Mesenteric fat pad (tissue), 1 donor: ENCODE results near the gene POLR2M. TPM values are rescaled to one million over a fixed set of nuclear protein-coding genes. Genes with fewer than 3 reads are reported as not detected.
A peak's percentile ranks its signal among the peaks of the same experiment; 100 is the strongest.

Experiments
- DNase-seq: peaks from one replicate; pipeline ENCODE4 v3.0.0-alpha.2; 2020; ENCODE audit warnings: low spot score
- long read RNA-seq: library from polyadenylated mRNA; unstranded; transcript quantifications from one replicate; pipeline ENCODE4 v2.0.0, GENCODE V29; 2020
- total RNA-seq: library from RNA; stranded (reverse); fragmentation: NEBNext Ultra II Directional; extraction: Animal tissue kit (Norgen Biotek cat#: 25700); gene quantifications from one replicate; pipeline ENCODE4 v1.2.1, GENCODE V29; 2021
- donor health status: DM: yes; HTN: yes; CAD: no.

POLR2M gene
- 55.9 TPM for total RNA-seq
- long read RNA-seq, full-length matches to known transcripts, result 44 of 50 reads
- long read RNA-seq, partial matches to known transcripts, result 2 of 50 reads
- long read RNA-seq, other reads (novel, unspliced or antisense), result 4 of 50 reads

DNA sequence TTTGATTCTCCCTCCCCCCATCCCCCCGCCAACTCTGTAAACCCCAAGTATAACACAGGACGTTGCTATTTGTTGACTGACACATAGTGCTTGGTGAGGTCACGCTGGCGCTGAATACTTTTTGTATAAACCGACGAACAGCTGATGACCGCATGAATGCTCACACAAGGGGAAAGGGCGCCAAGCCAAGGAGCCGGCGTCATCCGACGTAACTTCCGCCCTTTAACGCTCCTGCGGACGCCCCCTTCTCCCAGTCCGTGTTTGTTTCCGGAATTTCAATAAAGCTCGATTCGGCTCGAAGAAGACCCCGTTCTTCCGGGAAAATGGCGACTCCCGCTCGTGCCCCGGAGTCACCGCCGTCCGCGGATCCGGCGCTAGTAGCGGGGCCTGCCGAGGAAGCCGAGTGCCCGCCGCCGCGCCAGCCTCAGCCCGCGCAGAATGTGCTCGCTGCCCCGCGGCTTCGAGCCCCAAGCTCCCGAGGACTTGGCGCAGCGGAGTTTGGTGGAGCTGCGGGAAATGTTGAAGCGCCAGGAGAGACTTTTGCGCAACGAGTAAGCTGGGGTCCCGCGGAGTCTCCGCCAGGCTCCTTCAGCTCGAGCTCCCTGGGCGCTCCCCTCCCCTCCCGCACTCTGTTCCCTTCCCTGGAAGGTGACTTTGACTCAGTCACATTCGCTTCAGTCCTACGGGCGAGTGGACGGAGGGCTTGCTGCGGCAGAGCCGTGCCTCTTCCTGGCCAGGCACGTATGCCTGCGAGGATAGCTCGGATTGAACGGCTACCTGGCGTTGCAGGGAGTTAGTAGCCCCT lies at the start of gene POLR2M:
TSS of gene POLR2M (plus strand) at position 310 of the 805 bp plus-strand sequence. CDS start at position 439, 129 bp downstream.
- DNase-seq, result peak; percentile 97

DNA sequence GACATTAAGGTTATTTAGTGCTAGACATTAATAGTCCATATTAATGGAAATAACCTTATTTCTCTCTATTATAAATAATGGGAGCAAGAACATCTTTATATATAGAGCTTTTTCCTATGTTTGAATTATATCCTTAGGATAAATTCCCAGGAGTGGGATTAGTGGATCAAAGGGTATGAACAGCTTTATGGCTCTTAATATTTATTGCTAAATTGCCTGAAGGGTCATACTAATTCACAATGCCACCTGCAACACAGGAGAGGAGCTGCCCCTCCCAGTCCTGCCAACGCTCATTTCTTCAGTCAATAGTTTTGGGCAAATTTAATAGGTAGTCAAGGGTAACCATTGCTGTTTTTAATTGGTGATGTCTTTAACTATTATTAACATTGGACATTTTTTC lies 48.9 kb upstream of the POLR2M start:
- DNase-seq, result no peak

- no peak for DNase-seq
These were observed 44.3 kb upstream of the POLR2M start for GRCh38 chr15:57662091-57662744.

DNA sequence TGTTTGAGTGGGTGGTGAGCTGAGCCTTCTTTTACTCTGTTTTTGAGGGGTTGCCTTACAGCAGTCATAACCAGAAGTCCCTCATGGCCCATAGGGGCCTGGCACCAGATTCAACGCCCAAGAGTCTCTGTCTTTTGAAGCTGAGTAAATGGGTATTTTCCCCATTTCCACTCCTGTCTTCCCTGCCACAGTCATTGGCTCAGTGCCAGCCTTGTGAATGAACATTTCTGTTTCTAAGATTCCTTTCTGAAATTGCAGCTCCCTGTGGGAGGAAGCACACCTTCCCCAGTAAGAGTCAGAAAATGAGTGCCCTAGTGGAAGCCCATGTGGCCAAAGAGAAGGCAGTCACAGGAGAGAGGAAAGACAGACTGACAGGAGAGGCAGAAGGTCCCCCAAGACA lies 43.7 kb upstream of the POLR2M start:
- DNase-seq, result no peak

DNA sequence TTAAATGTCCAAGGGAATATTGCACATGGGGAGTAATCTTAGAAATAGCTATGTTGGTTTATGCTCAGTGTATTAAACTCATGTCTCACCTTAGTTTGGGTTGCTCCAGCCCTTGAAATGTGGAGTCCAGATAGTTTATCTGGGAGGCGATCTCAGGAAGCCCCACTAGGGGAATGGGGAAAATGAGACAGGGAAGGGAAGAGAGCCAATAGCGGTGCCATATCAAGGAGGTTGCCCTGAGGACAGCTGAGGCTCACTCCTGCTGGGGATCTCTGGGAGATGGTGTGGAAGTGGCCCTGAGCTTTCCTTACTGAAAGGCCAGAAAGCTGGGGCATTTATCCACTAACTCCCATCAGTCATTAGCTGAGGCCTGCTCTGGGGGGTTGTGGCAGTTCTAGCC lies 43.3 kb upstream of the POLR2M start:
- no peak for DNase-seq

GRCh38 chr15:57665194-57665593 lies 41.3 kb upstream of the POLR2M start:
- DNase-seq, result no peak

GRCh38 chr15:57665939-57666338 lies 40.6 kb upstream of the POLR2M start:
- no peak for DNase-seq

DNA sequence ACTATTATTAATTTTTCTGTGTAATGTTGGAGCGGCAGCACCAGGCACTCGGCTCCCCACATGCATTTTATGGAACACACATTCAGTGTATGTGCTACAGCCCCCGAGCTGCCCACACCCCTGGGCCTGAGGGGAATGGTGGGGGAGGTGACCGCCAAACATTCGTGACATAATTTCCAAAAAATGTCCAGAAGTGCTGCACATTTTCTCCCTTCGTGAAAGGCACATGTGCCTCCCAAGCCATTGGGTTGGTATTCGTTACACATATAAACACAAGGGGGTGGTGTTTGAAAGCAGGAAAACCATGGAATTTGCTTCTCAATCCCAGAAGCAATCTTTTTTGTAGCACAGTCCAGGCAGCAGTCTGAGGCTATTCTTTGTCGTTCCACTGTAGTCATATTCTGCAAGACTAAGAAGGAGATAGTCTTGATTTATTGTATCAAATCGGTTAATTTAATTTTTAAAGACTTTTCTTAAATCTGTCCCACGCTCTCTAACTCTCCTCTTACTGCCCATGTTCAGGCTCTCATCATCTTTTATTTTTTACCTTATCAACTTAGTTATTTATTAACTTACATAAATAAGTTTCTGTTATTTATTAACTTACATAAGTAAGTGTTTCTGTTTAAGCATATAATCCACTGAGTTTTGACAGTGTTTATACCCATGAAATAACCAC lies 39.2 kb upstream of the POLR2M start:
- DNase-seq, result no peak

- DNase-seq, result no peak
These were observed 38.5 kb upstream of the POLR2M start for GRCh38 chr15:57668016-57668415.

DNA sequence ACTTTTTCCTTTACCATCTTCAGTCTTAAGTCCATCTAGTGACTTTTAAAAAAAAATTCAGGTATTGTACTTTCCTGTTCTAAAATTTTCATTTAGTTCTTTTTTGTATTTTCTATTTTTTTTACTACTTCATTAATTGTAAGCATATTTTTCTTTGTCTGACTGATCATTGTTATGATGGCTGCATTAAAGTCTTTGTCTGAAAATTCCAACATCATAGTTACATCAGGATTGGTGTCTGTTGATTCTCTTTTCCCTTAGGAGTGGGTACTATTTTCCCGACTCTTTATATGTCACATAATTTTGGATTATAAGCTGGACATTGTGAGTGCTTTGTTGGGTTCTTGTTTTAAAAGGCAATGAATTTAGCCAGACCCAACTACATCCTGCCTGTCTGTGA lies 34.9 kb upstream of the POLR2M start:
- DNase-seq, result no peak

- DNase-seq, result no peak
These were observed 30.9 kb upstream of the POLR2M start for GRCh38 chr15:57675481-57676181.

DNA sequence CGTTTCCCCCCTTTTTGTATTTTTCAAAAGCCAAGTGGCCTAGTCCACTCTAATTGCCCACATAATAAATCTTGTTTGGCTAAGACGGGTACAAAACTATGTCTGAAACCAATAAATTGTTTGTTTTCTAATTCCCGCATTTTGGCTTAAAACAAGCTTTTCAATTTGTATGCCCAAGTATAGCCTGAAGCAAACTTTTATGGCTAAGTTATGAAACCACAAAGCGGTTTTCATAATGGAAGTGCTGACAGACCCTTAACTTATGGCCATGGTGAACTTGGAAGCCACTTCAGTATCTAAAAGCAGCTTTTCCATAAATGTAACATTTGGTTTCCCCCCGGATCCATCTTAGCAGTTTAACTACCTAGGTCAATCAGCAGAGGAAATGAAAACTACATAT lies 29.9 kb upstream of the POLR2M start:
- no peak for DNase-seq

DNA sequence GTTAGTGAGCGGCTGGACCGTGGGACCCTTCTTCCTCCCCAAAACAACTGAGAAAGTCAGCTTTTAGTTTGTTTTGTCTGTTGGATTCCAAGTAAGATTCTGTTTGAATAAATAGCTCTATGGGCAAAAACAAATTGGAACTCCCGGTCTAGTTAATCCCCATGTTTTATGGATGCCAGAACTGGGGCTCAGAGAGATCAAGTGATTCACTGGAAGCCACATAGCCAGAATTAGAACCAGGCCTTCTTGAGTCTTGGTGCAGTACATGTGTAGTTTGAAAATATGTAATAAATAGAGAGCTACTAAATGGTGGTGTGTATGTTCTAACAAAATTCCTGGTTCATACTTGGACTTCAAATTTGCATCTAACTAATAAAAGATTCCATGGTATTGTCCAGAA lies 29.3 kb upstream of the POLR2M start:
- DNase-seq, result no peak

GRCh38 chr15:57680021-57680420 lies 26.5 kb upstream of the POLR2M start:
- DNase-seq, result no peak

GRCh38 chr15:57681011-57681410 lies 25.5 kb upstream of the POLR2M start:
- DNase-seq, result no peak

- DNase-seq, result no peak
These were observed 23.0 kb upstream of the POLR2M start for GRCh38 chr15:57683481-57683880.

DNA sequence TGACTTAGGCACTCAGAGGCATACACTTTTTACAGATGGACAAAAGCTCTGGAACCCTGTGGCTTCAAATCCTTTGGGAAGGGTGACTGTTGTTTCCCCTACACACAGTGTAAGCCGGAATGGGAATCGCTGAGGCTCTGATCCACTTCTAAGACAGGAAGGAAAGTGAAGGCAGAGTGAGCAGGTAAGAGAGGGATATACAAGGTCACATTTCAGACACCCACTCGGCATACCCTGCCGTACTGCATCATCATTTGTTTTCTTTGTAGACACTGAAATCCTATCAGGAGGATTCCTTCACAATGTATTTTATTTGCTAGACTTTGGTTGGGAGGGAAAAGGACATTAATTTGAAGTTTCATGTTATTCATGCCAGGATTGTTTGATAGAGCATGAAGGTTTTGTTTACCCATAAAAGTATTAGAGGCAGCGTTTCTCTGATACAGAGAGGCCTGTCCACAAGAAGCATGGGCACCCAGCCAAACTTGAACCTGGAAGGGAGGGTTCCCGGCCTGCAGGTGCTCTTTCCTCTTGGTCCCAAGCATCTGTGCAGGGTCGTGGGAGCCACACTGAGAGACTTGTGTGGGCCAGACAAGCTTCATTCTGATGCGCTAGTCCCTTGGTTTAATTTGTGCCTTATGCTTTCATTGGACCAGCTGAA lies 21.9 kb upstream of the POLR2M start:
- DNase-seq, result no peak

- no peak for DNase-seq
These were observed 21.0 kb upstream of the POLR2M start for GRCh38 chr15:57685306-57686095.

DNA sequence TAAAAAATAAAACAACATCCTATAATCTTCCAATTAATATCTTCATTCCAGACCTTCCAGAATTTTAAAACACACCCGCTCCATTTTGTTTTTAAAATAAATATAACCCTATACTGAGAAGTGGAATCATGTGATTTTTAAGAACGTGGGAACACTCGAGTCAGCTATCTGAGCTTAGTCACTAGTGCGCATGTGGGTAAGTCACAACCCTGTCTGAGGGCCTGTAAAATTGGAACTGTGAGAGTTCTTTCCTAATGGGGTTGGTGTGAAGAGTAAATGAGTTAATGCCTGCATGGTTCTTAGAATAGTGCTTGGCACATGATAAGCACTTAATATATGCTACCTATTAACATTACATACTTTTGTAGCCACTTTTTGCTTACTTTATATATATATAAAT lies 19.9 kb upstream of the POLR2M start:
- no peak for DNase-seq

- DNase-seq, result no peak
These were observed 16.1 kb upstream of the POLR2M start for GRCh38 chr15:57690341-57690966.
